ENCODE measurements around the gene PDE10A.
"Not testable (repeated sequence)": the region's sequence is repeated elsewhere in the genome, so short reads cannot be mapped to it uniquely, and the experiment has no call there.

Gene PDE10A

DNA sequence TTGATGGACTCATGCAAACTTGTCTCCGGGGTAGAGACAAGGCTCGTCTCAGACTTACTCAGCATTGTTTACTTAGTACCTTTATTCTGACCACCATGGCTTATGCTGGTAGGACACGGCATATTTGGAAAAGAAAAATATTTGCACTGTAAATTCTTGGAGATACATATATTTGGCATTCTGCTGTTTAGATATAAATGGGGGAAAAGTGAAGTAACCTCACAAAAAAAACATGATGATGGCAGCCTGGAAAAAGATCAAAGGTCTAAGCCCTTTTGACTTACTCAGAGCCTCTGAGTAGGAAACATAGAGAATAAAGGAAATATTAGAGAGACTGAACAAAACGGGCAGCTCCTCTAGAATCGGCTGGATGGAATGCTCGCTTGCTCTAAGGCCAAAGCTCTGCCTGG, 32.5 kb downstream of the PDE10A start:
- Histone ChIP-seq H3K27ac (no peak overlapping the region), H3K4me3 (no peak overlapping the region)
- no peak for DNase-seq (ENCODE audit: low spot score)
- no peak for TF ChIP-seq CTCF (IDR thresholded peaks at IDR 0.05)

DNA sequence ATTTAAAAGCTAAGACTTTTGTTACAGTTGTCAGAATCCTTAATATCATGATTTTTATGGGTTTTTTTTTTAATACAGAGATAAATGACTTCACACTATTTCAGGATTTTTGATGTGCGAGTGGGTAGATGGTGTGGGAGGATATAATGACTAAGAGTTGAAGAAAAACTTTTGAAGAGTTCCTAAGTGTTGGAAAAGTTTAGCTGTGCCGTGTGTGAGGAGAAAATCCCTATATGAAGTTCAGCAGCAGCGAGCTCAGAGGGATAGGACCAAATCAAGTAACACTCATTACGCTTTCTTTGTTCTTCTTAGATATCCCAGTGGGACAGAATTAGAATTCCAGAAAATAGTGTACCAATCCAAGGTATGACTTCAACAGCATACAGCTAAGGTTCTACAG, 34.1 kb downstream of the PDE10A start:
- TF ChIP-seq CTCF (IDR thresholded peaks at IDR 0.05): no peak
- Histone ChIP-seq H3K4me3 (no peak overlapping the region), H3K27ac (no peak overlapping the region)
- DNase-seq (ENCODE audit: low spot score): no peak

- no peak overlapping the region for H3K27ac ChIP-seq
- no peak overlapping the region for H3K4me3 ChIP-seq
- no peak for TF ChIP-seq CTCF (IDR thresholded peaks at IDR 0.05)
- DNase-seq (ENCODE audit: low spot score): no peak
Observed at GRCh38 chr6:165627366-165627765, 35.7 kb downstream of the PDE10A start.

GRCh38 chr6:165626711-165627110, 36.3 kb downstream of the PDE10A start:
- TF ChIP-seq CTCF (IDR thresholded peaks at IDR 0.05): no peak
- Histone ChIP-seq H3K4me3 (no peak overlapping the region), H3K27ac (no peak overlapping the region)
- DNase-seq (ENCODE audit: low spot score): no peak

DNA sequence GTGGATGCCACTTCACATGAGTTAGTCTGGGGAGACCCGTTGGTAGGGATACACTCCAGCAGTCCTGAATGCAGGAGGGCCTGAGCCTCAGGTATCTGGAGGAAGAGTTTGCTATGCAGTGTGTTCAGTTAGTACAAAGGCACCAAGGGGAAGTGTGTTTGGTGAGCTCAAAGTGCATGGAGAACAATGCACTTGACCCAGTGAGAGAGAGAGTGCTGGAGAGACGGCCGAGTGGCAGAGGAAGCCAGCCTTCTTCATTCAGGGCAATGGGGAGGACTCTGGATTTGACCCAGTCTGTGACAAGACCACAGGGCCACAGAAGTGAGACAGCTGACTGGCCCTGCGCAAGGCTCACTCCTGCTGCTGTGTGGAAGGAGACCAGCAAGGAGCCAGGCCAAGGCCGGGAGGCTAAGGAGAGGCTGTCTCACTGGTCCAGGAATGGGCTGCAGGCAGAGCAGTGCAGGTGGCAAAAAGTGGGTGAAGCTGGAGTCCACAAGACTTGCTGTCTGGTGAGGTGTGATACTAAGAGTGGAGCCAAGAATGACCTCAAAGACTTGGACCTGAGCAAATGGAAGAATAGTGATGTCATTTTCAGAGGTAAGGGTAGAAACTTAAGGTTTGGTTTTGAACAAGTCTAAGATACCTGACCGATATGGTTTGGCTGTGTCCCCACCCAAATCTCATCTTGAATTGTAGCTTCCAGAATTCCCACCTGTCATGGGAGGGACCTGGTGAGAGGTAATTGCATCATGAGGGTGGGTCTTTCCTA, 38.0 kb downstream of the PDE10A start:
- no peak for TF ChIP-seq CTCF (IDR thresholded peaks at IDR 0.05)
- no peak overlapping the region for H3K4me3 ChIP-seq
- DNase-seq (ENCODE audit: low spot score): no peak
- H3K27ac ChIP-seq: no peak overlapping the region

DNA sequence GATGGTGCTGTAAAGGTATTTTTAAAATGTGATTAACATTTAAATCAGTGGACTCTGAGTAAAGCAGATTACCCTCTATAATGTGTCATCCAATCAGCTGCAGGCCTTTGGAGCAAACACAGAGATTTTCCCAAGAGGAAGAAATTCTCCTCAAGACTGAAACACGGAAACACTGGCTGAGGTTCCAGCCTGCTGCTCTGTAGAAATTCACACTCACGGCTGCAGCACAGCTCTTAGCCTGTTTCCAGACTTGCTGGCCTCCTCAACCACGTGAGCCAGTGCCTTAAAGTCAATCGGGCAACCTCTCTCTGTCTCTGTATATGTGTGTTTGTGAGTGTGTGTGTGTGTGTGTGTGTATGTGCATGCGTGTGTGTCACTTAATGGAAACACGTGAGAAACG, 41.1 kb downstream of the PDE10A start:
- Histone ChIP-seq H3K4me3 (no peak overlapping the region), H3K27ac (no peak overlapping the region)
- no peak for TF ChIP-seq CTCF (IDR thresholded peaks at IDR 0.05)
- no peak for DNase-seq (ENCODE audit: low spot score)

DNA sequence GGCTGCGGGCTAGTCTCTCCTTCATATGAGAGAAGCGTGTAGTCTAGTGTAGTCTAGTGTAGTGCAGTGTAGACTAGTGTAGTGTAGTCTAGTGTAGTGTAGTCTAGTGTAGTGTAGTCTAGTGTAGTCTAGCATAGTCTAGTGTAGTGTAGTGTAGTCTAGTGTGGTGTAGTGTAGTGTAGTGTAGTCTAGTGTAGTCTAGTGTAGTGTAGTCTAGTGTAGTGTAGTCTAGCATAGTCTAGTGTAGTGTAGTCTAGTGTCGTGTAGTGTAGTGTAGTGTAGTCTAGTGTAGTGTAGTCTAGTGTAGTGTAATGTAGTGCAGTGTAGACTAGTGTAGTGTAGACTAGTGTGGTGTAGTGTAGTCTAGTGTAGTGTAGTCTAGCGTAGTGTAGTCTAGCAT, 44.1 kb downstream of the PDE10A start:
- not testable (repeated sequence) for DNase-seq (ENCODE audit: low spot score); H3K27ac ChIP-seq; H3K4me3 ChIP-seq
